Ramos (cell line): Measurements from ENCODE around the gene GNAI2.
"Not testable (repeated sequence)": the region's sequence is repeated elsewhere in the genome, so short reads cannot be mapped to it uniquely, and the experiment has no call there.

ENCODE experiments used
- in situ Hi-C: fragments of 300-500 bp; cut with MboI; formaldehyde crosslinking; loops from one replicate; pipeline ENCODE4 v1.14.3; 2022; ENCODE audit warnings: low sequenced_read_pairs; ENCODE audit not compliant: unreplicated experiment

The GNAI2 gene

DNA sequence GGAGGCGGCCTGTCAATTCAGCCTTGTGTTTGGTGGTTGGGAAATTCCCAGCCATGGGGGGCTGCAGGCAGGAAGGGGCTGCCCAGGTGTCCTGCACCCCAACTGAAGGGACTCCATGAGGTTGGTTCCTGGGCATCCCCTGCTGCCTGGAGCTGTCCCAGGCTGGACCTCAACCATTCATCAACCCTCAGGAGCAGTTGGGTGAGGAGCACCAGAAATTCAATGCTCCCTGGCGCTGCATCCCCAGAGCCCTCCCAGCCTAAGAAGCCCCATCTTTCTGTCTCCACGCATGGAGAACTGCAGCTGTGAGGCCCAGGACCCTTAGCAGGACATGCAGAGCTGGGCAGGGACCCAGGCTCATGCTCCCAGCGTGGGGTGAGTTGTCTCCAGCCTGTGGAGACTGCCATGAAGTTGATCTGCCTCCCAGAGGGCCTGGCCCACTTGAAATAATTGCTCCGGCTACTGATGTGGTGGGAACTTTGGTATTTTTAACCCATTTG, 25.0 kb downstream of the GNAI2 start:
- in situ Hi-C loops: no loop called here

- in situ Hi-C loops: no loop called here
These were observed 25.5 kb downstream of the GNAI2 start for GRCh38 chr3:50261505-50261904.

DNA sequence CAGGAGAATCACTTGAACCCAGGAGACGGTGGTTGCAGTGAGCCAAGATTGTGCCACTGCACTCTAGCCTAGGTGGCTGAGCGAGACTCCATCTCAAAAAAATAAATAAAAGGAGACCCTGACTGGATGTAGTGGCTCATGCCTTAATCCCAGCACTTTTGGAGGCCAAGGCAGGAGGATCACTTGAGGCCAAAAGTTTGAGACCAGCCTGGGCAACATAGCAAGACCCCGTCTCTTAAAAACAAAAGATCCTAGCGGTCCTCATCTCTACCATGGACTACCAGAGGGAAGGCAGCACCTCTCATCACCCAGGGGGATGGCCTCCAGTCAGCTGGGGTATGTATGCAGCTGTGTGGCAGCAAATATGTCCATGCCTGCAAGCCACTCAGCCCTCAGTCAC, 26.2 kb downstream of the GNAI2 start:
- in situ Hi-C loops: not testable (repeated sequence)

- in situ Hi-C loops: no loop called here
These were observed 26.8 kb downstream of the GNAI2 start for GRCh38 chr3:50262778-50263177.

DNA sequence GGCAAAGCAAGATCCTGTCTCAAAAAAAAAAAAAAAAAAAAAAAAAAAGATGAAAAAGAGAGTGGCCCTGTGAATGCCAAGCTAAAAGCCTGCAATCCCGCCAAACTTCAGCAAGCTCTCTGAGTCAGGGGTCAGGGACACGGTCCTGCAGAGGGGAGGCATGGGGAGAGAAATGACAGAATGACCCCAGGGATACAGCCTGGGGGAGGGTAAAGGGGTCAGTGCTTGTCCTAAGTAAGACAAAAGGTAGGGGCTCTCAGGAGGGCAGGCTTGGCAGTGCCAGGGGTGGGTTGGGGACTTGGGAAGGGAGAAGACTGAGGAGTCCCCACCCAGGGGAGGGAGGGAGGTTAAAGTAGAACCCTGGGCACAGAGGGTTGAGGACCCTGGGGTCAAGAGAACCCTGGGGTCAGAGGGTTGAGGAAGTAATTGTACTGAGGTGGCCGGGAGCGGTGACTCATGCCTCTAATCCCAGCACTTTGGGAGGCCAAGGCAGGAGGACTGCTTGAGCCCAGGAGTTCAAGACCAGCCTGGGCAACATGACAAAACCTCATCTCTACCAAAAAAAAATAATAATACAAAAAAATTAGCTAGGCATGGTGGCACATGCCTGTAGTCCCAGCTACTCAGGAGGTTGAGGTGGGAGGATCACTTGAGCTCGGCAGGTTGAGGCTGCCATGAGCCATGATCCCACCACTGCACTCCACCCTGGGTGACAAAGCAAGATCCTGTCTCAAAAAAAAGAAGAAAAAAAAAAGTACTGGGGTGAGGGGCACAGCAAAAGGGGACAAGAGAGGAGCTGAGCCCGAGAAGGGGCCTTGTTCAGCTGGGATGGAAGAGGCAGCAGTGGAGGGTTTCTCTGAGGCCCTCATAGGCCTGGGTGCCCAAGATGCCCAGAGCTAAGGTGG, 27.7 kb downstream of the GNAI2 start:
- in situ Hi-C loops: no loop called here

GRCh38 chr3:50264383-50264963, 28.5 kb downstream of the GNAI2 start:
- in situ Hi-C loops: no loop called here

GRCh38 chr3:50264964-50265485, 29.0 kb downstream of the GNAI2 start:
- in situ Hi-C loops: no loop called here

GRCh38 chr3:50265571-50265970, 29.6 kb downstream of the GNAI2 start:
- in situ Hi-C loops: no loop called here

DNA sequence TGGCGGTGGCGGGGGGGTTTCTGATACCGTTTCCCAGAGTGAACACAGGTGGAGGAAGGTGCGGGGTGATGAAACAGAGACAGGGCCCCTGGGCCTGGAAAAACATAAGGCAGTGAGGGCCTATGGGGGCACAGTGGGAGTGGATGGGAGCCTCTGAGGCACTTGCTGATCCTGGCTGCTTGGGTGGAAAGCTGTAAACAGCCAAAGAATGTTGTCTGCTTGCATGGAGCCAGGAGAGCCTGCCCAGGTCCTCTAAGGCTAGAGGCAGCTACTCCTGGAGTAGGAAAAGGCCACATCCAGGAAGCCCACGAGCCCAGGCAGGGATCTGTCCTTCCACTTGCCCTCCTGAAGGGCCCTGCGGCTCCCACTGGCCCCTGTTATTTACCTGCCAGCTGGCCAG, 30.0 kb downstream of the GNAI2 start:
- in situ Hi-C loops: no loop called here

GRCh38 chr3:50266836-50267235, 30.8 kb downstream of the GNAI2 start:
- in situ Hi-C loops: no loop called here

DNA sequence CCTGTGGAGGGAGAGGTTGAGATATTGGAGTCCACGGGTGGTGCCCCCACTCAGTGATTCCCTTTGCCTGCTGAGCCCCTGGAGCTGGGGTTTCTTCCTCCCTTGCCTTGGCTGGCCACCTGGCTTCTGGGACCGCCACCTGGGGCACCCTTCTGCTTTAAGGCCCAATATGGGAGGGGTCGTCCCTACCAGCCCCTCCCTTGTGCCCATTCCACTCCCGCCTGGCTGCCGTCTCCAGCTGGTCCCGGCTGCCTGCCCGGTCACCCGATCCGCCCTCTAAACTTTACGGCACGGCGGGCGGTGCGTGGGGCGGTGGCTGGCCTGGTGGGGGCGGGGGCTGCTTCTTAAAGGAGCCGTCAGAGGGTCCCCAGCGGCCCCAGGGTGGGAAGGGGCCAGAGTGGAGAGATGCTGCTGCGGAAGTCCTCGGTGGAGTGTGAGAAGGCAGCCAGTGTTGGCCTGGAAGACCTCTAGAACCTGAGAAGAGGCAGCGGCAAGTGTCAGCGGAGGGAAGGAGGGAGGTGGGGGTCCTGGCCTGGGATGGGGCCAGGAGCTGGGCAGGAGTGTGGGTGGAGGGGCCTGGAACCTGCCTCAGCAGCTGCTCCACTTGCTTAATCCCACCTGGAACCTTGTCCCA, 31.4 kb downstream of the GNAI2 start:
- in situ Hi-C loops: no loop called here

GRCh38 chr3:50268276-50268675, 32.3 kb downstream of the GNAI2 start:
- in situ Hi-C loops: no loop called here

- in situ Hi-C loops: no loop called here
These were observed 32.9 kb downstream of the GNAI2 start, which contains the start of gene SEMA3B for GRCh38 chr3:50268703-50269451. Gene SEMA3B, plus strand, starts transcription at chr3:50269147. Its CDS starts 94 bp downstream, at chr3:50269241.

DNA sequence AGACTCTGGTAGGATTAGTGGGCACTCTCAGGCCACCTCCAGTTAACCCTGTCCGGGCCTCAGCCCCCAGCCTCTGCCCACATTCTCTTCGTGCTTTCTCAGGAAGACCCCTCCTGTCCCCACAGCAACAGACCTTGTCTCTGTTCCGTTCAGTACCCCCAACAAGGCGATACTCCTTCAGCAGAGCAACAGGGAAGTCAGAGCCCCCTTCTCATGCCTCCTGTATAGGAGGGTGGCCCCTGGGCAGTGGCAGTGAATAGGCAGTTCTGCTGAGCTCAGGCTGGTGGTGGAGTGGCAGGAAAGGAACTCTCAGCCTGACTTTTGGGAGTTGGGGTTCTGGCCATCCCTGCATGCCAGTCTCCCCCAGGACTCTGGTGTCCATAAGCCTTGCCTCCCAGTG, 33.5 kb downstream of the GNAI2 start:
- in situ Hi-C loops: no loop called here

DNA sequence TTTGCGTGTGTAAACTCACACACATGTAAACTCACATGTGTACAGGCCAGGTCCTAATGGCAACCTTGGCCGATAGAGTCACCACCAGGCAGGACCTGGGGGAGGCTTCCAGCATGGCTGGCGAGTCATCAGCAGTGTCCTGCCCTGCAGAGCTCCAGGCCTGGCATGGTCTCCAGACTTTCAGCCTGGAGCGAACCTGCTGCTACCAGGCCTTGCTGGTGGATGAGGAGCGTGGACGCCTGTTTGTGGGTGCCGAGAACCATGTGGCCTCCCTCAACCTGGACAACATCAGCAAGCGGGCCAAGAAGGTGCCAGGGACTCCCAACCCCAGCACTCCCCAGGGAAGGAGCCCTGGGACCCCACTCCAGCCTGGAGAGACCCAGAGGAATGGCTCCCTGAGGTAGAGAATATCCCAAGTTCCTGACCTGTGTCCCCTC, 34.0 kb downstream of the GNAI2 start:
- in situ Hi-C loops: loop anchor here (5.0 kb wide), 1 partner anchor 78 kb away; the partner anchor contains the start of gene GNAT1

- in situ Hi-C loops: loop anchor here (5.0 kb wide), 1 partner anchor 78 kb away; the partner anchor contains the start of gene GNAT1
These were observed 34.6 kb downstream of the GNAI2 start for GRCh38 chr3:50270422-50271224.

- in situ Hi-C loops: loop anchor here (5.0 kb wide), 1 partner anchor 79 kb away; the partner anchor contains the start of gene GNAT1
These were observed 35.4 kb downstream of the GNAI2 start for GRCh38 chr3:50271314-50271936.

- in situ Hi-C loops: loop anchor here (5.0 kb wide), 1 partner anchor 80 kb away; the partner anchor contains the start of gene GNAT1
These were observed 36.5 kb downstream of the GNAI2 start for GRCh38 chr3:50272538-50272910.
